ENCODE results near the gene WFDC1. TPM values are rescaled to one million over a fixed set of nuclear protein-coding genes. Genes with fewer than 3 reads are reported as not detected.

The WFDC1 gene
- total RNA-seq (100 to 1,000 TPM in 2 of 4 donors, 10 to 100 TPM in 2; 15.3 to 173 (median 103) TPM), polyA plus RNA-seq (1 to 10 TPM; 3.0 to 6.6 (median 3.7) TPM)

- Histone ChIP-seq H3K4me1 (peaks cover 0 to 83% (median 63%) of the 10 kb centered on the region in 4 donors), H3K36me3 (no peaks in the 10 kb centered on the region), H3K27ac (peak within 1 kb of the TSS; percentile 63 to 94 (median 88)), H3K4me3 (peak within 1 kb of the TSS; percentile 7 to 56 (median 44)), H3K9me3 (no peaks in the 10 kb centered on the region), H3K27me3 (no peaks in the 10 kb centered on the region)
- intact Hi-C loops (cut with DNase I), result loop anchor here (10.0 kb wide), 1 partner anchor 530 kb away; no protein-coding TSS in a partner anchor
- DNase-seq, result peak; percentile 80
- TF ChIP-seq CTCF (IDR thresholded peaks at IDR 0.05) (peak in 1 of 4 experiments; percentile 5), POLR2AphosphoS5 (IDR thresholded peaks at IDR 0.05) (peak; percentile 45 to 73 (median 62)), EP300 (IDR thresholded peaks at IDR 0.05) (no peak), POLR2A (IDR thresholded peaks at IDR 0.05) (peak in 1 of 2 donors; percentile 47)
- 3 to 4% methylated on average over 29 of the region's 29 CpGs for WGBS, 2 donors
These were observed at the start of gene WFDC1 for GRCh38 chr16:84294531-84295142. TSS of gene WFDC1 (plus strand) at chr16:84294878. CDS start at chr16:84294972, 94 bp downstream.

GRCh38 chr16:84245956-84246678 lies 48.6 kb upstream of the WFDC1 start:
- TF ChIP-seq EP300 (IDR thresholded peaks at IDR 0.05), result no peak
- no peak for TF ChIP-seq POLR2AphosphoS5 (IDR thresholded peaks at IDR 0.05)
- no peak for TF ChIP-seq CTCF (IDR thresholded peaks at IDR 0.05)
- no peak for TF ChIP-seq POLR2A (IDR thresholded peaks at IDR 0.05)
- no peak overlapping the region for H3K4me3 ChIP-seq
- no peak overlapping the region for H3K27ac ChIP-seq
- H3K27me3 ChIP-seq, result peaks cover 0 to 7% (median 0%) of the 10 kb centered on the region in 3 donors
- WGBS, 2 donors, result 87 to 89% methylated on average over 10 of the region's 10 CpGs
- no peaks in the 10 kb centered on the region for H3K4me1 ChIP-seq
- peaks cover 0 to 4% (median 0%) of the 10 kb centered on the region in 4 donors for H3K9me3 ChIP-seq
- H3K36me3 ChIP-seq, result no peaks in the 10 kb centered on the region
- intact Hi-C loops (cut with DNase I), result no loop called here
- DNase-seq, result no peak

GRCh38 chr16:84246679-84247077 lies 48.0 kb upstream of the WFDC1 start:
- no peak overlapping the region for H3K27ac ChIP-seq
- no peak overlapping the region for H3K4me3 ChIP-seq
- no peaks in the 10 kb centered on the region for H3K4me1 ChIP-seq
- H3K36me3 ChIP-seq, result no peaks in the 10 kb centered on the region
- 67 to 71% methylated on average over 5 of the region's 5 CpGs for WGBS, 2 donors
- intact Hi-C loops (cut with DNase I), result no loop called here
- H3K27me3 ChIP-seq, result peaks cover 0 to 7% (median 0%) of the 10 kb centered on the region in 3 donors
- peaks cover 0 to 4% (median 0%) of the 10 kb centered on the region in 4 donors for H3K9me3 ChIP-seq
- DNase-seq, result no peak
- no peak for TF ChIP-seq POLR2A (IDR thresholded peaks at IDR 0.05)
- no peak for TF ChIP-seq POLR2AphosphoS5 (IDR thresholded peaks at IDR 0.05)
- no peak for TF ChIP-seq EP300 (IDR thresholded peaks at IDR 0.05)
- TF ChIP-seq CTCF (IDR thresholded peaks at IDR 0.05), result no peak

- Histone ChIP-seq H3K4me1 (no peaks in the 10 kb centered on the region), H3K27ac (no peak overlapping the region), H3K36me3 (no peaks in the 10 kb centered on the region), H3K4me3 (no peak overlapping the region), H3K9me3 (peaks cover 0 to 4% (median 0%) of the 10 kb centered on the region in 4 donors), H3K27me3 (peaks cover 0 to 4% (median 0%) of the 10 kb centered on the region in 3 donors)
- 92% methylated on average over 6 of the region's 6 CpGs for WGBS, 2 donors
- intact Hi-C loops (cut with DNase I), result no loop called here
- DNase-seq, result no peak
- TF ChIP-seq POLR2AphosphoS5 (IDR thresholded peaks at IDR 0.05) (no peak), EP300 (IDR thresholded peaks at IDR 0.05) (no peak), POLR2A (IDR thresholded peaks at IDR 0.05) (no peak), CTCF (IDR thresholded peaks at IDR 0.05) (no peak)
These were observed 47.3 kb upstream of the WFDC1 start for GRCh38 chr16:84247331-84247730.

All from sigmoid colon (tissue), 7 donors.